Activated T-helper 2 cell treated with anti-CD3 and anti-CD28 coated beads, Interferon-gamma antibody, Interleukin-2, Interleukin-4, amounts not matched to agents 10 μg/mL and 5 μg/mL and 100 μg/mL, durations not matched to agents 14 hours and 24 hours and 36 hours (primary cell): ENCODE measurements around the gene ZNF524. TPM values are rescaled to one million over a fixed set of nuclear protein-coding genes. Genes with fewer than 3 reads are reported as not detected.

Experiments used
- DNase-seq: peaks from one replicate; pipeline ENCODE4 v3.0.0; 2021; ENCODE audit warnings: low spot score
- H3K27ac Mint-ChIP-seq: one replicate; pipeline ENCODE4 v1.8.0; 2021; ENCODE audit warnings: mixed read lengths
- H3K27me3 Mint-ChIP-seq: one replicate; pipeline ENCODE4 v1.8.0; 2021; ENCODE audit warnings: low read depth, mixed read lengths
- H3K36me3 Mint-ChIP-seq: one replicate; pipeline ENCODE4 v1.8.0; 2021; ENCODE audit warnings: low read depth, mixed read lengths
- H3K4me1 Mint-ChIP-seq: one replicate; pipeline ENCODE4 v1.8.0; 2021; ENCODE audit warnings: low read depth, mixed read lengths
- H3K4me3 Mint-ChIP-seq: one replicate; pipeline ENCODE4 v1.8.0; 2021; ENCODE audit warnings: low read depth, mild to moderate bottlenecking, moderate library complexity, mixed read lengths
- H3K9me3 Mint-ChIP-seq: one replicate; pipeline ENCODE4 v1.8.0; 2021; ENCODE audit warnings: mixed read lengths
- intact Hi-C: fragments of 100-400 bp; cut with micrococcal nuclease; formaldehyde crosslinking; loops from one replicate; pipeline ENCODE4 v1.15.1; 2023
- total RNA-seq: library from RNA; stranded (reverse); gene quantifications from 2 replicates; pipeline ENCODE4 v1.2.3, GENCODE V29; 2022

Gene ZNF524
- total RNA-seq, 1 donor from 2014 or later: 19.7 TPM

- Mint-ChIP-seq H3K9me3 (no peaks in the 10 kb centered on the region), H3K4me1 (peaks cover 21% of the 10 kb centered on the region), H3K36me3 (peaks cover 45% of the 10 kb centered on the region), H3K4me3 (peak overlapping the region; percentile 96), H3K27ac (peak overlapping the region; percentile 98), H3K27me3 (no peaks in the 10 kb centered on the region)
- peak; percentile 94 for DNase-seq
- intact Hi-C loops: loop anchor here (1.0 to 2.0 kb wide), 7 partner anchors 12 to 318 kb away; partner anchors contain the start of genes HSPBP1, KMT5C, ZNF579 and ZNF581
These were observed 1.2 kb upstream of the ZNF524 start for GRCh38 chr19:55598719-55599467.

DNA sequence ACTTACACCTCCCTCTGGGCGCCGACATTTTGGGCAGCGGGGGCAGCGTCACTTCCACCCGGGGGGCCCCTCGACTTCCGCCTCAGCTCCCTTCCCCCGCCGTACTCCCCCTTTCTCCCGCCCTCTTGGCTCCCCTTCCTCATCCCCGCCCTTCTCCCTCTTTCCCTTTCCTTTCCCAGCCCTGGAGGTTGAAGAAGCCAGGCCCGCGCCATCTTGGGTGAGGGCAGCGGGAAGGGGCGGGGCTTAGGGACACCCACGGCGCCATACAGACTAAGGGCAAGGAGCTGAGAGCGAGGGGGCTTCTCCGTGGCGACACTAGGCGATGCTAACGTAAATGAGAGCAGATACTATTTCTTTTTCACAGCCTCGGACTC lies 633 bp upstream of the ZNF524 start, which contains the start of gene FIZ1:
TSS of gene FIZ1 (minus strand) at position 50 of the 374 bp plus-strand sequence. CDS start 1,652 bp downstream, outside the sequence.
- intact Hi-C loops: loop anchor here (1.0 to 2.0 kb wide), 7 partner anchors 12 to 319 kb away; partner anchors contain the start of genes HSPBP1, KMT5C, ZNF579 and ZNF581
- H3K4me3 Mint-ChIP-seq: peak within 1 kb of the TSS; percentile 96
- peaks cover 43% of the 10 kb centered on the region for H3K36me3 Mint-ChIP-seq
- H3K9me3 Mint-ChIP-seq: no peaks in the 10 kb centered on the region
- H3K27me3 Mint-ChIP-seq: no peaks in the 10 kb centered on the region
- peak; percentile 94 for DNase-seq
- H3K4me1 Mint-ChIP-seq: peaks cover 22% of the 10 kb centered on the region
- peak within 1 kb of the TSS; percentile 98 for H3K27ac Mint-ChIP-seq

GRCh38 chr19:55600662-55601028 lies 557 bp downstream of the ZNF524 start:
- Mint-ChIP-seq H3K27ac (peak overlapping the region; percentile 56), H3K4me1 (peaks cover 25% of the 10 kb centered on the region), H3K36me3 (peaks cover 32% of the 10 kb centered on the region), H3K27me3 (no peaks in the 10 kb centered on the region), H3K4me3 (peak overlapping the region; percentile 85), H3K9me3 (no peaks in the 10 kb centered on the region)
- intact Hi-C loops: loop anchor here (10.0 kb wide), 1 partner anchor 216 kb away; the partner anchor contains the start of genes RPL28 and TMEM238
- no peak for DNase-seq

GRCh38 chr19:55601084-55601483 lies 996 bp downstream of the ZNF524 start:
- DNase-seq: no peak
- Mint-ChIP-seq H3K9me3 (no peaks in the 10 kb centered on the region), H3K36me3 (peaks cover 28% of the 10 kb centered on the region), H3K4me3 (peak overlapping the region; percentile 85), H3K4me1 (peaks cover 25% of the 10 kb centered on the region), H3K27ac (peak overlapping the region; percentile 82), H3K27me3 (no peaks in the 10 kb centered on the region)
- intact Hi-C loops: loop anchor here (10.0 kb wide), 1 partner anchor 216 kb away; the partner anchor contains the start of genes RPL28 and TMEM238

DNA sequence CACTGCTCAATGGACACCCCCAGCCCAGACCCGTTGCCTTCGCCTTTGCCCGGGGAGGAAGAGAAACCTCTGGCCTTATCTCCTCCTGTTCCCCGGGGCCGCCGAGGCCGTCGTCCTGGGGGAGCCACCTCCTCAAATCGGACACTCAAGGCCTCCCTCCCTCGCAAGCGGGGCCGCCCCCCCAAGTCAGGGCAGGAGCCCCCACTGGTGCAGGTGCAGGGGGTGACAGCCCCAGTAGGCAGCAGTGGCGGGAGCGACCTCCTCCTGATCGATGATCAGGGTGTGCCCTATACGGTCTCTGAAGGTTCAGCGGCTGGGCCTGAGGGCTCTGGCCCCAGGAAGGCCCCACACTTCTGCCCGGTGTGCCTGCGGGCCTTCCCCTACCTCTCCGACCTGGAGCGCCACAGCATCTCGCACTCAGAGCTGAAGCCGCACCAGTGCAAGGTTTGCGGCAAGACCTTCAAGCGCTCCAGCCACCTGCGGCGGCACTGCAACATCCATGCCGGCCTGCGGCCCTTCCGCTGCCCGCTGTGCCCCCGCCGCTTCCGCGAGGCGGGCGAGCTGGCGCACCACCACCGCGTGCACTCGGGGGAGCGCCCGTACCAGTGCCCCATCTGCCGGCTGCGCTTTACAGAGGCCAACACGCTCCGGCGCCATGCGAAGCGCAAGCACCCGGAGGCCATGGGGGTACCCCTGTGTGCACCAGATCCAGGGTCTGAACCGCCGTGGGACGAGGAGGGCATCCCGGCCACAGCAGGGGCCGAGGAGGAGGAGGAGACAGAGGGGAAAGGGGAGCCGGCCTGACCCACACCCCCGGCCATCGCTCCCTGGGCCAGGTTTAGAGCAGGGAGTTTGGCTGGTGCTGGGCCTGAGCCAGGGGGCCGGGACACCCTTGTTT lies 2.3 kb downstream of the ZNF524 start:
- peaks cover 33% of the 10 kb centered on the region for H3K4me1 Mint-ChIP-seq
- no peak overlapping the region for H3K27ac Mint-ChIP-seq
- H3K4me3 Mint-ChIP-seq: peak overlapping the region; percentile 85
- H3K9me3 Mint-ChIP-seq: no peaks in the 10 kb centered on the region
- no peaks in the 10 kb centered on the region for H3K27me3 Mint-ChIP-seq
- intact Hi-C loops: loop anchor here (10.0 kb wide), 1 partner anchor 218 kb away; the partner anchor contains the start of genes RPL28 and TMEM238
- H3K36me3 Mint-ChIP-seq: peaks cover 23% of the 10 kb centered on the region
- DNase-seq: no peak

DNA sequence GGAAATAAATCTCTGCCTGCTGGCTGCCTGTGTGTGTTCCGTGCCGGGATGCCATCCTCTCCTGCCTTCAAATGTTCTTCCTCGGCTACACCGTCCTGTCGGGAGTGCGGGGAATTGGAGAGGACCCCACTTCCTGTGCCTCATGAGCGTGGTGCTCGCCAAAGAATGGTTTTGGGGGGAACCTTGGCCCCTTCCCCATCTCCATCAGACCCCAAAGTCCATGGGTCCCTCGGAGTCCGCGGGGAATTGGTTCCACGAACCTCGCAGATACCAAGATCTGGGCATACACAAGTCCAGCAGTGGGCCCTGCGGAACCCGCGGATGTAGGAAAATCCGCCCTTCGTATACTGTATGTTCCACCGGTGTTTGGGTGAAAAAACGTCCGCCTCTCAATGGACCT lies 3.0 kb downstream of the ZNF524 start:
- no peaks in the 10 kb centered on the region for H3K9me3 Mint-ChIP-seq
- H3K4me1 Mint-ChIP-seq: peaks cover 37% of the 10 kb centered on the region
- intact Hi-C loops: loop anchor here (10.0 kb wide), 1 partner anchor 218 kb away; the partner anchor contains the start of genes RPL28 and TMEM238
- H3K27ac Mint-ChIP-seq: no peak overlapping the region
- no peaks in the 10 kb centered on the region for H3K27me3 Mint-ChIP-seq
- H3K36me3 Mint-ChIP-seq: peaks cover 25% of the 10 kb centered on the region
- no peak for DNase-seq
- H3K4me3 Mint-ChIP-seq: peak overlapping the region; percentile 27

DNA sequence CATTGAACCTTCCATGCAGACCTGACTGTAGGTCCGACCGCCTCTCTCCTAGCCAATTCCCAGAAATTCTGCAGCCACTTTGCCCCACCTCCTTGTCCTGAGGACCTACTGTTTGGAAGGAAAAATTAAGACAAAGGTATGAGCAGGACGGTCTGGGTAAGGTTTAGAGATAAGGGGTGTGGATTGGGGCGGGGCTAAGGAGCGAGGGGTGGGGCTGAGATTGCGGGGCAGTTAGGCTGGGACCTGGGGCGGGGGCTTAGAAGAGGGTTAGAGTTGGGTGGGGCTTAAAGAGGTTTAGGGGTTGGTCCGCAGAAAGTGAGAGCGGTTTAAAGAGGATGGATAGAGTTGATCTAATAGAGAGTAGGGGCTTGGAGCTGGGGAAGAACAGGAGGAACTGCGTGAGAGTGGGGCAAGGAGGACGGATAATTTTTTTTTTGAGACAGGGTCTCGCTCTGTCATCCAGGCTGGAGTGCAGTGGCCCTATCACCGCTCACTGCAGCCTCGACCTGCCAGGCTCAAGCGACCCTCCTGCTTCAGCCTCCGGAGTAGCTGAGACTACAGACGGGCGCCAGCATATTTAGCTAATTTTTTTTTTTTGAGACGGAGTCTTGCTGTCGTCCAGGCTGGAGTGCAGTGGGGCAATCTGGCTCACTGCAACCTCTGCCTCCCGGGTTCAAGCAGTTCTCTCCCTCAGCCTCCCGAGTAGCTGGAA lies 3.6 kb downstream of the ZNF524 start:
- intact Hi-C loops: loop anchor here (2.0 to 10.0 kb wide), 3 partner anchors 17 to 219 kb away; partner anchors contain the start of genes RPL28, TMEM238 and U2AF2
- H3K36me3 Mint-ChIP-seq: peaks cover 25% of the 10 kb centered on the region

DNA sequence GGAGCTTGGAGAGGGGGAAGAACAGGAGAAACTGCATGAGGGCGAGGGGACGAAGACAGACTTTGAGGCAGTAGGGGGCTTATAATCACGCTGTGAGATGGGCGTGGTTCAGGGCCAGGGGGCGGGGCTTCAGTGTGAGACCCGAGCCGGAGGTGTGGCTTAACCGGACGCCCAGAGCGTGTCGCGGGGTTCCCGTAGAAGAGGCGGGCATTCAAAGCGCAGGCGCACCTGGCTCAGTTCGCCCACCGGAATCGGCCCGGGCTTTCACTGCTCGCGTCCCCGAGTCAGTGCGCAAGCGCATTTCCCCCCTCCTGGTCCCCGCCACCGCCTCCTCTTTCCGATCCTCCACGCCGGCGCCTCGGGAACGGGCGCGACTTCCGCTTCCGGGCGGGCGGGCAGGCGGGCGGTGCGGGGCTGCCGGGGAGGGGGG lies 5.1 kb downstream of the ZNF524 start:
- no peaks in the 10 kb centered on the region for H3K27me3 Mint-ChIP-seq

More for the DNA sequence above, 3.6 kb downstream of the ZNF524 start:
- Mint-ChIP-seq H3K27ac (no peak overlapping the region), H3K27me3 (no peaks in the 10 kb centered on the region), H3K9me3 (no peaks in the 10 kb centered on the region), H3K4me1 (peaks cover 34% of the 10 kb centered on the region), H3K4me3 (peak overlapping the region; percentile 83)
- no peak for DNase-seq

GRCh38 chr19:55605637-55606470 lies 5.8 kb downstream of the ZNF524 start, which contains the start of gene ZNF865:
Gene ZNF865 (plus strand): TSS chr19:55605647. CDS start chr19:55613619, 7,972 bp downstream.
- Mint-ChIP-seq H3K27ac (peak within 1 kb of the TSS; percentile 93), H3K27me3 (no peaks in the 10 kb centered on the region), H3K4me1 (peaks cover 33% of the 10 kb centered on the region), H3K9me3 (no peaks in the 10 kb centered on the region), H3K36me3 (peaks cover 29% of the 10 kb centered on the region), H3K4me3 (peak within 1 kb of the TSS; percentile 95)
- DNase-seq: peak; percentile 63
- intact Hi-C loops: loop anchor here (1.0 to 10.0 kb wide), 6 partner anchors 18 to 221 kb away; partner anchors contain the start of genes RPL28, TMEM238, U2AF2 and ZNF579

More for the DNA sequence above, 5.1 kb downstream of the ZNF524 start:
- H3K27ac Mint-ChIP-seq: peak overlapping the region; percentile 93
- peak; percentile 99 for DNase-seq
- no peaks in the 10 kb centered on the region for H3K9me3 Mint-ChIP-seq
- intact Hi-C loops: loop anchor here (1.0 to 10.0 kb wide), 5 partner anchors 18 to 220 kb away; partner anchors contain the start of genes RPL28, TMEM238, U2AF2 and ZNF579
- H3K36me3 Mint-ChIP-seq: peaks cover 29% of the 10 kb centered on the region
- peak overlapping the region; percentile 83 for H3K4me3 Mint-ChIP-seq
- peaks cover 34% of the 10 kb centered on the region for H3K4me1 Mint-ChIP-seq

DNA sequence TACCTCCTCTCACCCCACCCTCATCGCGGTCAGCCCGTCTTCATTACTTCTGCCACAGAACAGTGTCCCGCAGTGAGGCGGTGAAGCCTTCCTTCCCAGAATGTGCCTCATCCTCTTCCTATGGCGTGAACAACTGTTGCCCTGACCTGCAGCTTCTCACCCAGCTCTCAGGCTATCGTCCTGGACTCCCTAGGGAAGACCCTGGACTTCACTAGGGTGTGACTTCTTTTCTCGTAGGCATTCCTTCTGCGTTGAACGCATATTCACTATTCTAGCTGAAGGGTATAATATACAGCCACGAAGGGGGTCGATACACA lies 6.3 kb downstream of the ZNF524 start:
- Mint-ChIP-seq H3K4me1 (peaks cover 28% of the 10 kb centered on the region), H3K27me3 (no peaks in the 10 kb centered on the region), H3K27ac (peak overlapping the region; percentile 92)

DNA sequence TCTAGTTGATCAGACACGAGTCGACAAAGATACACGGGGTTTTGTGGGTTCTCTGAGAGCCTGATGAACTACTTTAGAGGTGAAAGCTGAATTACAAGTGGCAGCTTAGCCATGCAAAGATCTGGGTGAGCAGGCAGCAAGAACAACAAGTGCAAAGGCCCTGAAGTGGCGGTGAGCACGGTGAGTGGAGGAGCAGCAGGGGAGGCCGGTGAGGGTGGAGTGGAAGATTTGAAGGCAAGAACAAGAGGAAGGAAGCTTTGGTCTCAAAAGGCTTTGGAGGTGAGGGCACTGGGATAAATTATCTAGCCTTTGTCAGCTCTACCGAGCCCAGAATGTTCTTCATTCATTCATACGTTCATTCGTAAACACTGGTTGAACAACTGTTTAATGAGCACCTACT lies 6.7 kb downstream of the ZNF524 start:
- no peak for DNase-seq
- intact Hi-C loops: loop anchor here (1.0 to 10.0 kb wide), 2 partner anchors 90 to 222 kb away; partner anchors contain the start of genes RPL28 and TMEM238
- Mint-ChIP-seq H3K27ac (peak overlapping the region; percentile 92), H3K4me1 (peaks cover 25% of the 10 kb centered on the region), H3K36me3 (peaks cover 30% of the 10 kb centered on the region), H3K9me3 (no peaks in the 10 kb centered on the region), H3K27me3 (no peaks in the 10 kb centered on the region), H3K4me3 (peak overlapping the region; percentile 95)

More for the DNA sequence above, 6.3 kb downstream of the ZNF524 start:
- Mint-ChIP-seq H3K36me3 (peaks cover 29% of the 10 kb centered on the region), H3K4me3 (peak overlapping the region; percentile 95), H3K9me3 (no peaks in the 10 kb centered on the region)
- intact Hi-C loops: loop anchor here (1.0 to 10.0 kb wide), 2 partner anchors 89 to 222 kb away; partner anchors contain the start of genes RPL28 and TMEM238
- DNase-seq: no peak
